NB4 (cell line): Measurements from ENCODE around the gene CCDC138.

Experiments used
- POLR2A ChIP-seq: IDR thresholded peaks from 2 replicates; pipeline ENCODE4 v1.6.1; 2011; ENCODE audit warnings: mild to moderate bottlenecking; ENCODE audit not compliant: insufficient read length; ENCODE audit errors: extremely low read depth
- TF ChIP-seq, protein P1 (sequence below): IDR thresholded peaks from one replicate; pipeline ENCODE4 v1.5.1; 2012; ENCODE audit warnings: low read depth, low read length

DNA sequence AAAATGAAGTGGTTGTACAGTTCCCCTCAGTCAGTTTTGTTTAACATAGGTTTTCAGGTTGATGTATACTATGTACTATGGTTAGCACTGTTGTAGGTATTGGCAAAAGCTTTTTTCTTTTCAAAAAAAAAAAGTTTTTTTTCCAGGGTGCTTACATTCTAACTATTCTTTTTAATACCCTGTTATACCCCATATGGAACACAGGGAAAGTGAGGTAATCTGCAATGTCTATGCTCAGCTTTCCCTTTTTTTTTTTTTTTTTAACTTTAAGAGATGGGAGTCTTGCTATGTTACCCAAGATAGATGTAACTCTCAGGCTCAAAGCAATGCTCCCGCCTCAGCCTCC is 590 bp upstream of the CCDC138 start:
- TF ChIP-seq, protein P1, sequence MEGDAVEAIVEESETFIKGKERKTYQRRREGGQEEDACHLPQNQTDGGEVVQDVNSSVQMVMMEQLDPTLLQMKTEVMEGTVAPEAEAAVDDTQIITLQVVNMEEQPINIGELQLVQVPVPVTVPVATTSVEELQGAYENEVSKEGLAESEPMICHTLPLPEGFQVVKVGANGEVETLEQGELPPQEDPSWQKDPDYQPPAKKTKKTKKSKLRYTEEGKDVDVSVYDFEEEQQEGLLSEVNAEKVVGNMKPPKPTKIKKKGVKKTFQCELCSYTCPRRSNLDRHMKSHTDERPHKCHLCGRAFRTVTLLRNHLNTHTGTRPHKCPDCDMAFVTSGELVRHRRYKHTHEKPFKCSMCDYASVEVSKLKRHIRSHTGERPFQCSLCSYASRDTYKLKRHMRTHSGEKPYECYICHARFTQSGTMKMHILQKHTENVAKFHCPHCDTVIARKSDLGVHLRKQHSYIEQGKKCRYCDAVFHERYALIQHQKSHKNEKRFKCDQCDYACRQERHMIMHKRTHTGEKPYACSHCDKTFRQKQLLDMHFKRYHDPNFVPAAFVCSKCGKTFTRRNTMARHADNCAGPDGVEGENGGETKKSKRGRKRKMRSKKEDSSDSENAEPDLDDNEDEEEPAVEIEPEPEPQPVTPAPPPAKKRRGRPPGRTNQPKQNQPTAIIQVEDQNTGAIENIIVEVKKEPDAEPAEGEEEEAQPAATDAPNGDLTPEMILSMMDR, result no peak
- no peak for TF ChIP-seq POLR2A
